ENCODE data around the gene CPA2.

Gene CPA2

GRCh38 chr7:130321542-130322229 is 55.0 kb downstream of the CPA2 start:
- DNase-seq = peak; percentile 33

- DNase-seq = no peak
These were observed 56.0 kb downstream of the CPA2 start for GRCh38 chr7:130322615-130323014.

GRCh38 chr7:130324306-130324943 is 57.8 kb downstream of the CPA2 start:
- no peak for DNase-seq

- DNase-seq = no peak
These were observed 63.0 kb downstream of the CPA2 start for GRCh38 chr7:130329681-130330080.

GRCh38 chr7:130332259-130333053 is 65.8 kb downstream of the CPA2 start:
- no peak for DNase-seq

GRCh38 chr7:130333832-130334231 is 67.2 kb downstream of the CPA2 start:
- DNase-seq = no peak

GRCh38 chr7:130334274-130334673 is 67.6 kb downstream of the CPA2 start:
- DNase-seq = no peak

GRCh38 chr7:130337410-130337971 is 70.8 kb downstream of the CPA2 start:
- DNase-seq = no peak

GRCh38 chr7:130338233-130338632 is 71.6 kb downstream of the CPA2 start:
- no peak for DNase-seq

Data from NCI-H226 (cell line).